HS-5 (cell line): ENCODE results near the gene PLEKHA1.

ENCODE experiments used
- DNase-seq: peaks from one replicate; pipeline ENCODE4 v3.0.0-alpha.2; 2012; ENCODE audit warnings: low read depth

PLEKHA1 gene

DNA sequence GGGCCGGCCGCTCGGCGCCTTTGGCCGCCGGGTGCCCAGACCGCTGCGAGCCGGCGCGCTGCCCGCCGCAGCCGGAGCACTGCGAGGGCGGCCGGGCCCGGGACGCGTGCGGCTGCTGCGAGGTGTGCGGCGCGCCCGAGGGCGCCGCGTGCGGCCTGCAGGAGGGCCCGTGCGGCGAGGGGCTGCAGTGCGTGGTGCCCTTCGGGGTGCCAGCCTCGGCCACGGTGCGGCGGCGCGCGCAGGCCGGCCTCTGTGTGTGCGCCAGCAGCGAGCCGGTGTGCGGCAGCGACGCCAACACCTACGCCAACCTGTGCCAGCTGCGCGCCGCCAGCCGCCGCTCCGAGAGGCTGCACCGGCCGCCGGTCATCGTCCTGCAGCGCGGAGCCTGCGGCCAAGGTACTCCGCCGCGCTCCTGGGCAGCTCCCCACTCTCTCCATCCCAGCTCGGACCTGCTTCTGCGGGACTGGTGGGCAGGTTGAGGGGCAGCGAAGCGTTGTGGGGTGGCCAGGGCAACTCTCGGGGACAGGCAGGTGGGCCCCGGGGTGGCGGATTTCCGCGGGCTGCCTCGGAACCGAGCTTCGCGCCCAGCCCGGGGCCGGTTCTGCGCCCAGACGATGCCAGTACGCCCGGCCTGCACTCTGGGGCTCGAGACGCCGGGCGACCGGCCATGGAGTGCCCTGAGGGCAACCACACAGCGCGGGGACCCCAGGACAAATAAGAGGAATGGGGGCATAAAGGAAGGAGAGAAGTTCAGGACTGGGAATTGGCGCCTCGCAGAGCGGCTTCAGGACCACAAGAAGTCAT is 87.4 kb downstream of the PLEKHA1 start:
- DNase-seq: no peak

GRCh38 chr10:122462533-122463465 is 88.3 kb downstream of the PLEKHA1 start:
- no peak for DNase-seq

DNA sequence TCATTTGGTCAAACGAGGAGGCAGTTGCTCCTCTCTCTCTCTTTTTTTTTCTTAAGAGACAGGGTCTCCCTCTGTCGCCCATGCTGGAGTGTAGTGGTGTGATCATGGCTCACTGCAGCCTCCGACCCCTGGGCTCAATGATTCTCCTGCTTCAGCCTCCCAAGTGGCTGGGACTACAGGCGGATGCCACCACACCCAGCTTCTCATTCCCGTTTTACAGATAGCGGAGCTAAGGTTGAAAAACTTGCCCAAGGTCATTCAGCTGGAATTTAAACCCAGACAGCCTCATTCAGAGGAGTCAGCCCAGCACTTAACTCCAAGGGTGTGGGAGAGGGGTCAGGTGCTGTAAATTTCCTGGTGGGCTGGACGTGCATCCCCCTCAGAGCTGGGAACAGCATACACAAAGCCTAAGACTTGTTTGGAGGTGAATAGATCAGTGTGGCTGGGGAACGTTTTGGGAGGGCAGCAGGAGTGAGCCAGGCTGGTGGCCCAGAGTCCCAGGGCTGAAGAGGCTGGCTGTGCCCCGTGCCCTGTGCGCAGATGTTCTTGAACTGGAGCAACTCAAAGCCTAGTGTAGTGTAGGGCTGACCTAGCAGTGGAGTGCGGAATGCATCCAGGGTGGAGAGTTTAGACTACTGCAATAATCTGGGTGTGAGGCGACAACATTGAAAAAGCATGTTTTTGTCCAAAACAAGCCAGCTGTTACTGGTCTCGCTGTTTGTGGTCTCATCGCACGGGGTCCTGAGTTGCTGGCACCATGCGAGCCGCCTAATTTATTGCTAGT is 89.2 kb downstream of the PLEKHA1 start:
- no peak for DNase-seq

- DNase-seq: no peak
These were observed 89.7 kb downstream of the PLEKHA1 start for GRCh38 chr10:122464250-122464510.

GRCh38 chr10:122464586-122464985 is 90.1 kb downstream of the PLEKHA1 start:
- no peak for DNase-seq

DNA sequence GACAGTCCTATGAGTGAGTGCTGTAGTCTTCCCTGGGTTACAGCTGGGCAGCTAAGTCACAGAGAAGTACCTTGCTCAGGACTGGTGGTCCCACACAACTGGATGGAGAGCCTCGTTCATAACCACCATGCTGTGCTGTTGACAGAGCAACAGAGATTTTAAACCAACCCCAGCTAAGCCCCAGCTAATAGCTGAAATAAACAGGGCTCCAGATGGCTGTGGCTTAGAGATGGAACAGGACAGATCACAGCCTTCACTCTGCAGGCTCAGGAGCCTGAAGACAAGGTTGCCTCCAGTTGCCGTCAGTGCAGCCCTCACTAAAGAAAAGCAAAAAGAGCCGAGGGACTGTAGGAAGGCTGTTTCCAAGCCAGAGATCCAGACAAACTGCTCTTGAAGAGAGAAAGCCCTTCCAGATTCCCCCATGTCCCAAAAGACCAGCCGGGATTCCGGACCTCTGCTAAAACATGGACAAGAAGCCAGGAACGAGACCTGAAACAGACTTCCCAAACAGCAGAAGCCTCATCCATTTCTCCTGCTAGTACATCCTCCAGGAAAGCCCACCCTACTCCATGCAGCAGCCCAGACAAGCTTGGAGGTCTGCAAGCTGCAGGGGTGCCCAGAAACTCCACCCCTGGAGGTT is 91.0 kb downstream of the PLEKHA1 start:
- no peak for DNase-seq

DNA sequence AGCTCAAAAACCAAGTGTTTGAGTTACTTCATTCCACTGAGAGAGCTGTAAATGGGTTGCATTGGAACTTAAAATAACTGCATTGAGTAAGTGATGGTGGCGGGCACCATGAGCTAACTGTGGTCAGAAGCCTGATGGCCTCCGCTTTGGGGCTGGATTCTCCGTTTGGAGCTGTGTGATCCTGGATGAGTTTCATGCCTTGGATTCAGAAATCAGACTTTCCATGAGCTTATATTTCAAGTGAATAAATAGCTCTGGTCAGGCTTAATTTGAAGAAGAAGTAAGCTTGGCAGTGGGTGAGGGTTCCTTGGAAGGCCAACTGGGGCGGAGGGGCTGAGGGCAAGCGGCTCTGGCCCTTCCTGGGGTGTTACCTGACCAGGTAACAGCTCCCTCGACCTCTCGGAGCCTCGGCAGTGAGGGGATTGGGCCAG is 92.5 kb downstream of the PLEKHA1 start:
- DNase-seq: no peak

GRCh38 chr10:122467701-122468100 is 93.2 kb downstream of the PLEKHA1 start:
- DNase-seq: no peak

- no peak for DNase-seq
These were observed 93.9 kb downstream of the PLEKHA1 start for GRCh38 chr10:122468307-122468925.

GRCh38 chr10:122468926-122469781 is 94.6 kb downstream of the PLEKHA1 start:
- DNase-seq: peak; percentile 98

- no peak for DNase-seq
These were observed 95.3 kb downstream of the PLEKHA1 start for GRCh38 chr10:122469848-122470247.

DNA sequence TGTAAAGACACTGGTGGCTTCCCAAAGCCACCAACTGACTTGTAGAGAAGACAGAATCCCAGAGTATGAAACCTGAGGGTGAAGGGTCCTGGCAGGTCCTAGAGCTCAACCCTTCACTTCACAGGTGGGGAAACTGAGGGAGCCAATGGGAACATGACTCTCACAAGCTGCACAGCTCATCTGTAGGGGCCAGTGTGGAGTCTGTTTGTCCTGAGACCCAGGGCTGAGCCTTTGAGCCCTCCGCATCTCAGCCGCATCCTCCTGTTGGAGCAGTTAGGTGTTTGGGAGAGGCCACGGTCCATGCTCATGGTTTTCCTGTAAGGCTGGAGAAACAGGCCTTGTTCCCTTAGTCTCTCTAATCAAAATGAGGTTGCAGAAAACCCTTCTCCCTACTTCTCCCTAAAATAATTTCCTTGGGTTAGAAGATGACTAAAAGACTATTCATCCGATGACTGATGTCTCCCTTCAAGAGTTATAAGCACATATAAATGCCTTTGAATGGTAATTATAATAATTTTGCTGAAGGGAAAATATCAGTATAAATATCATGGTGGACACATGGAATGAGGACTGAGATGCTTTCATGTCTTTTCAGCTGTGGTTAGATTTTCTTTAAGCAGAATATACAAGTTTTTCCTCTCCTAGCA is 97.1 kb downstream of the PLEKHA1 start:
- DNase-seq: peak; percentile 32

- DNase-seq: no peak
These were observed 98.6 kb downstream of the PLEKHA1 start for GRCh38 chr10:122473116-122473515.

DNA sequence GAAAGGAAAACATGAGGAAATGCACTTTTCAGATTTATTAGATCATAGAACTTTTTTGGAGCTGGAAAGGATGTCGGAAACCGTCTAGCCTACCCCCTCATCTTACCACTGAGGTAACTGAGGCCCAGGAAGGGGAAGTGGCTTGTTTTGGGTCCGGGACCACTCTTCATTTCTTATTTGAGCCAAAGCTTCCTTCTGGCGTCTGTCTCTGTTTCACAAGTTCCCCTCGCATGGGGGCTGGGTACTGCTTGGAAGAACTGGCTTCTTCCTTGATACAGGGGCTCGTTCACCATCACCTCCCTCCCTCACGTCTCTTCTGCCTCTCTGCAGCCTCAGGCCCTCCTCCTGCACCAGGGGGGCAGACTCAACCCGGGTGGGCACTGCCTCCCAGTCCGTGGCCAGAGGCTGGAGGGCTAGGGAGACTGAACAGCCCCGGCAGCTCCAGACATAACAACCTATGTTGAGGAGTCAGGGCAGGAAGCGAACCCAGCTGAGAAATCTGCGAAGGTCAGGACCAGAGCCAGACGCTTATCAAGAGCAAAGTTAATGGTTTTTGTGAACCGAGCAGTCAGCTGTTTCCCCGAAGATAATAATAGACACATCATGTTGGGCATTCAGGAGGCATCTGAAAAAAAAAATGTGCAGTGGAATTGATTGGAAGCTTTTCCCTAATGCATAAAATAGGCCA is 99.8 kb downstream of the PLEKHA1 start:
- no peak for DNase-seq

GRCh38 chr10:122475100-122475499 is 100.6 kb downstream of the PLEKHA1 start:
- DNase-seq: no peak

DNA sequence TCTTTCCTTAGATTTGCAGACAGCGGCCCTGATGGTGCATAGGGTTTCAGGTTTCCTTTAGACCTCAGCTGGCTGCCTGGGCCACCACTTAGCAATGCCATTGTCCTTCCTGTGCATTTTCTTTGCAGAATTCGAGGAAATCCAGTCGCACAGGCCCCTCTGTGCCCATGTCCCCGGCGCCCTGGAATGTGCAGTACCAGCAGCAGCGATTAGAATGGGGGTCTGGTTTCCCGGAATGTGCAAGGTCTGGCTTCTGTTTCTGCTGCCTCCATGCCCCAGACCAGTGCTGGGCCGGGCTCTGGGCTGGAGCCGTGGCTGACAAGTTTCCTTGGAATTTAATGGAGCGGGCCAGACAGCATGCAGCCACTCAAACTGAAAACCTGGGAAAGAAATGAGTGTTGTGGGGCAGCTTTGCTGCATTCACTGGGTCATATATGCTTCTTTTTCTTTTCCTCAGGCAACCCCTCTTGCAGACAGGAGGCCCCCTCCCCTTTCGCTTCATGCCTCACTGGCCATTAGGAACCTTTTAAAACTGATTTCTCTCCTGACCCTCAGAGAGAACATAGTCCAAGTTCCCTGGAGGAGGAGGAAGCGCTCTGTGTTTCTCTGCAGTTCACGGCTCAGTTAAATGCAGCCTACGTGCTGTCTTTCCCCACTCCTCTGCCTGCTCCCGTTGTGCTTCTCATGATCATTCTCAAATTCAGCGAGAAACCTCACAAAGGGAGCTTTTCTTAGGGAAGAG is 101.3 kb downstream of the PLEKHA1 start:
- DNase-seq: no peak

DNA sequence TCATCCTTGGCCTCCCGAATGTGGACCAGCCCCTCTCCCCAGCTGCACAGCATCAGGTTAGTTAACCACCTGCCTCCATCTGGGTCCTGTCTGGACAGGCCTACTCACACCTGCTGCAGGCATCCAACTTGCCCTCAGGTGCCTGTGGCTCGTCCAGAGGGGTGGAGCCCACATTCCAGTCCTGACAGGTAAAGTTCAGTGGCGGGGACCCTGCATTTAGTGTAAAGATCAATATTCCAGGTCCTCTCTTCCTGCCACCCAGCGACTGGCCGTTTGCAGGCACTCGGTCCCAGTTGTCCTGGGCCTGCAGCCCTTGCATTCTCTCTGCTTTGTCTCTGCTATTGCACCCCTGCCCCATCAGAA is 101.8 kb downstream of the PLEKHA1 start:
- no peak for DNase-seq

GRCh38 chr10:122477436-122477835 is 102.9 kb downstream of the PLEKHA1 start:
- no peak for DNase-seq

DNA sequence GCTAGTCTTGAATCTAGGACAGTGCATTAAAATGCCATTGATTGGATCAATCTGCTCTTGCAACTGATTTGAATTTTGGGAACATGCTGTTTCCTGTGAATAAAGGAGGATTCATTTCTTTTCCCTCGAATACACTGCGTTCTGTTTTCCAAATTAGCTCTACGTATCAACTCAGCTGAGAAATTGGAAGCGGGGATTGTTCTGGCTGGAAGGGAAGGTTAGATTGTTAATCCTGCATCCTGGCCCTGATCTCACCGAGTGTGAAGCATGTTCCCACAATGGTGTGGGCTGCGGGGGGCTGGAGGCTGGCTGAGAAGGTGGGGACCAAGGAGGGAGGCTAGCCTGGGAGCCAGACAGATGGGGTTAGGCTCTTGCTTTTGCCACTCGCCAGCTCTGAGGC is 104.5 kb downstream of the PLEKHA1 start:
- no peak for DNase-seq
